Activated naive CD4-positive, alpha-beta T cell treated with anti-CD3 and anti-CD28 coated beads, Interleukin-2, amount 50 U/mL, for 16 hours (primary cell): Measurements from ENCODE around the gene LANCL1.

ENCODE experiments used
- DNase-seq: peaks from one replicate; pipeline ENCODE4 v3.0.0-alpha.2; 2020

Gene LANCL1

GRCh38 chr2:210387074-210387473 lies 89.5 kb downstream of the LANCL1 start:
- DNase-seq: no peak
